ENCODE results near the gene TTC21A. TPM values are rescaled to one million over a fixed set of nuclear protein-coding genes. Genes with fewer than 3 reads are reported as not detected.

TTC21A gene
- total and polyA plus RNA-seq, 2 experiments from 2014 or later, result 1.8 to 2.0 TPM

DNA sequence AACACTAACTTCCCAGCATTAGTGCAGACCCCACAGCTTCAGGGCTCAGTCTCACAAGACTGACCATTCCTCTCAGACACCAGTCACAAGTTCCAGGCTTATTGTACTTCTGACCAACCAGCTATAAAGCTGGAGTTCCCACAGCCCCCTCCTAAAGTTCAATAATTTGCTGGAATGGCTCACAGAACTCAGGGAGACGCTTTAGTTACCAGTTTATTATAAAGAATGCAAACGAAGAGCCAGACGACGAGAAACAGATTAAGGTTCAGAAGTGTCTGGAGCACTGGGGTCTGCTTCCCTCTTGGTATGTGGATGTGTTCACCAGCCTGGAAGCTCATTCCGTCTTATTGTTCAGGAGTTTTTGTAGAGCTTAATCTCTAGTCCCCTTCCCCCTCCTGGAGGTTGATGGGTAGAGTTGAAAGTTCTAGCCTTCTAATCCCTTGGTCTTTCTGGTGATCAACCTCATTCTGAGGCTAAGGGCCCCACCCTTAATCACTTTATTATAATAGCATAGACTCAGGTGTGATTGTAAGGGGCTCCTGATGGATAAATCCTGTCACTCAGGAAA is 50.8 kb downstream of the TTC21A start:
- H3K27ac Mint-ChIP-seq, result no peak overlapping the region
- Histone ChIP-seq H3K79me2 (replicated peaks; ENCODE audit: insufficient read depth) (no peaks in the 10 kb centered on the region), H2AFZ (0 out of 2 replicates have a peak overlapping the region, but pooled peaks have one; percentile 29), H3K27ac (ENCODE audit: low read depth) (no peak overlapping the region), H3K36me3 (ENCODE audit: insufficient read depth) (no peaks in the 10 kb centered on the region), H3K4me2 (no peak overlapping the region), H3K27me3 (ENCODE audit: insufficient read depth) (no peaks in the 10 kb centered on the region), H3K9me2 (ENCODE audit: insufficient read depth) (no peaks in the 10 kb centered on the region), H4K20me1 (replicated peaks; ENCODE audit: insufficient read depth) (no peaks in the 10 kb centered on the region), H3F3A (replicated peaks; ENCODE audit: low read depth) (no peaks in the 10 kb centered on the region; the same call in 1 of the 2 replicates), H3K4me1 (ENCODE audit: insufficient read depth) (peaks cover 21% of the 10 kb centered on the region), H3K4me3 (no peak overlapping the region)
- H3K9me3 Mint-ChIP-seq, result no peaks in the 10 kb centered on the region; the same call in 1 of the 3 replicates
- H3K4me1 Mint-ChIP-seq, result peaks cover 34% of the 10 kb centered on the region
- DNase-seq (ENCODE audit: low spot score) (no peak), ATAC-seq (no peak)
- TF ChIP-seq, protein P1, sequence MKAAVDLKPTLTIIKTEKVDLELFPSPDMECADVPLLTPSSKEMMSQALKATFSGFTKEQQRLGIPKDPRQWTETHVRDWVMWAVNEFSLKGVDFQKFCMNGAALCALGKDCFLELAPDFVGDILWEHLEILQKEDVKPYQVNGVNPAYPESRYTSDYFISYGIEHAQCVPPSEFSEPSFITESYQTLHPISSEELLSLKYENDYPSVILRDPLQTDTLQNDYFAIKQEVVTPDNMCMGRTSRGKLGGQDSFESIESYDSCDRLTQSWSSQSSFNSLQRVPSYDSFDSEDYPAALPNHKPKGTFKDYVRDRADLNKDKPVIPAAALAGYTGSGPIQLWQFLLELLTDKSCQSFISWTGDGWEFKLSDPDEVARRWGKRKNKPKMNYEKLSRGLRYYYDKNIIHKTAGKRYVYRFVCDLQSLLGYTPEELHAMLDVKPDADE (IDR thresholded peaks at IDR 0.05), result no peak
- TF ChIP-seq EZH2 (IDR thresholded peaks at IDR 0.05; ENCODE audit: low read depth, unreplicated experiment), result no peak
- no peak for TF ChIP-seq EZH2phosphoT487 (IDR thresholded peaks at IDR 0.05; ENCODE audit: unreplicated experiment)
- TF ChIP-seq CREB1 (CRISPR knock-in tag; IDR thresholded peaks at IDR 0.05; ENCODE audit: low read depth), result no peak
- no peak for TF ChIP-seq JUNB (IDR thresholded peaks at IDR 0.05; ENCODE audit: unreplicated experiment)
- no peak for TF ChIP-seq POLR2AphosphoS5 (IDR thresholded peaks at IDR 0.05; ENCODE audit: low read depth)
- no peak for TF ChIP-seq ZNF114 (CRISPR knock-in tag; IDR thresholded peaks at IDR 0.05)
- TF ChIP-seq, protein P2, sequence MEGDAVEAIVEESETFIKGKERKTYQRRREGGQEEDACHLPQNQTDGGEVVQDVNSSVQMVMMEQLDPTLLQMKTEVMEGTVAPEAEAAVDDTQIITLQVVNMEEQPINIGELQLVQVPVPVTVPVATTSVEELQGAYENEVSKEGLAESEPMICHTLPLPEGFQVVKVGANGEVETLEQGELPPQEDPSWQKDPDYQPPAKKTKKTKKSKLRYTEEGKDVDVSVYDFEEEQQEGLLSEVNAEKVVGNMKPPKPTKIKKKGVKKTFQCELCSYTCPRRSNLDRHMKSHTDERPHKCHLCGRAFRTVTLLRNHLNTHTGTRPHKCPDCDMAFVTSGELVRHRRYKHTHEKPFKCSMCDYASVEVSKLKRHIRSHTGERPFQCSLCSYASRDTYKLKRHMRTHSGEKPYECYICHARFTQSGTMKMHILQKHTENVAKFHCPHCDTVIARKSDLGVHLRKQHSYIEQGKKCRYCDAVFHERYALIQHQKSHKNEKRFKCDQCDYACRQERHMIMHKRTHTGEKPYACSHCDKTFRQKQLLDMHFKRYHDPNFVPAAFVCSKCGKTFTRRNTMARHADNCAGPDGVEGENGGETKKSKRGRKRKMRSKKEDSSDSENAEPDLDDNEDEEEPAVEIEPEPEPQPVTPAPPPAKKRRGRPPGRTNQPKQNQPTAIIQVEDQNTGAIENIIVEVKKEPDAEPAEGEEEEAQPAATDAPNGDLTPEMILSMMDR (conservative IDR thresholded peaks at IDR 0.05; ENCODE audit: low read depth in 2 of 2), result no peak
- TF ChIP-seq ZNF331 (CRISPR knock-in tag; IDR thresholded peaks at IDR 0.05; ENCODE audit: low read depth), result no peak
- TF ChIP-seq, protein P3, sequence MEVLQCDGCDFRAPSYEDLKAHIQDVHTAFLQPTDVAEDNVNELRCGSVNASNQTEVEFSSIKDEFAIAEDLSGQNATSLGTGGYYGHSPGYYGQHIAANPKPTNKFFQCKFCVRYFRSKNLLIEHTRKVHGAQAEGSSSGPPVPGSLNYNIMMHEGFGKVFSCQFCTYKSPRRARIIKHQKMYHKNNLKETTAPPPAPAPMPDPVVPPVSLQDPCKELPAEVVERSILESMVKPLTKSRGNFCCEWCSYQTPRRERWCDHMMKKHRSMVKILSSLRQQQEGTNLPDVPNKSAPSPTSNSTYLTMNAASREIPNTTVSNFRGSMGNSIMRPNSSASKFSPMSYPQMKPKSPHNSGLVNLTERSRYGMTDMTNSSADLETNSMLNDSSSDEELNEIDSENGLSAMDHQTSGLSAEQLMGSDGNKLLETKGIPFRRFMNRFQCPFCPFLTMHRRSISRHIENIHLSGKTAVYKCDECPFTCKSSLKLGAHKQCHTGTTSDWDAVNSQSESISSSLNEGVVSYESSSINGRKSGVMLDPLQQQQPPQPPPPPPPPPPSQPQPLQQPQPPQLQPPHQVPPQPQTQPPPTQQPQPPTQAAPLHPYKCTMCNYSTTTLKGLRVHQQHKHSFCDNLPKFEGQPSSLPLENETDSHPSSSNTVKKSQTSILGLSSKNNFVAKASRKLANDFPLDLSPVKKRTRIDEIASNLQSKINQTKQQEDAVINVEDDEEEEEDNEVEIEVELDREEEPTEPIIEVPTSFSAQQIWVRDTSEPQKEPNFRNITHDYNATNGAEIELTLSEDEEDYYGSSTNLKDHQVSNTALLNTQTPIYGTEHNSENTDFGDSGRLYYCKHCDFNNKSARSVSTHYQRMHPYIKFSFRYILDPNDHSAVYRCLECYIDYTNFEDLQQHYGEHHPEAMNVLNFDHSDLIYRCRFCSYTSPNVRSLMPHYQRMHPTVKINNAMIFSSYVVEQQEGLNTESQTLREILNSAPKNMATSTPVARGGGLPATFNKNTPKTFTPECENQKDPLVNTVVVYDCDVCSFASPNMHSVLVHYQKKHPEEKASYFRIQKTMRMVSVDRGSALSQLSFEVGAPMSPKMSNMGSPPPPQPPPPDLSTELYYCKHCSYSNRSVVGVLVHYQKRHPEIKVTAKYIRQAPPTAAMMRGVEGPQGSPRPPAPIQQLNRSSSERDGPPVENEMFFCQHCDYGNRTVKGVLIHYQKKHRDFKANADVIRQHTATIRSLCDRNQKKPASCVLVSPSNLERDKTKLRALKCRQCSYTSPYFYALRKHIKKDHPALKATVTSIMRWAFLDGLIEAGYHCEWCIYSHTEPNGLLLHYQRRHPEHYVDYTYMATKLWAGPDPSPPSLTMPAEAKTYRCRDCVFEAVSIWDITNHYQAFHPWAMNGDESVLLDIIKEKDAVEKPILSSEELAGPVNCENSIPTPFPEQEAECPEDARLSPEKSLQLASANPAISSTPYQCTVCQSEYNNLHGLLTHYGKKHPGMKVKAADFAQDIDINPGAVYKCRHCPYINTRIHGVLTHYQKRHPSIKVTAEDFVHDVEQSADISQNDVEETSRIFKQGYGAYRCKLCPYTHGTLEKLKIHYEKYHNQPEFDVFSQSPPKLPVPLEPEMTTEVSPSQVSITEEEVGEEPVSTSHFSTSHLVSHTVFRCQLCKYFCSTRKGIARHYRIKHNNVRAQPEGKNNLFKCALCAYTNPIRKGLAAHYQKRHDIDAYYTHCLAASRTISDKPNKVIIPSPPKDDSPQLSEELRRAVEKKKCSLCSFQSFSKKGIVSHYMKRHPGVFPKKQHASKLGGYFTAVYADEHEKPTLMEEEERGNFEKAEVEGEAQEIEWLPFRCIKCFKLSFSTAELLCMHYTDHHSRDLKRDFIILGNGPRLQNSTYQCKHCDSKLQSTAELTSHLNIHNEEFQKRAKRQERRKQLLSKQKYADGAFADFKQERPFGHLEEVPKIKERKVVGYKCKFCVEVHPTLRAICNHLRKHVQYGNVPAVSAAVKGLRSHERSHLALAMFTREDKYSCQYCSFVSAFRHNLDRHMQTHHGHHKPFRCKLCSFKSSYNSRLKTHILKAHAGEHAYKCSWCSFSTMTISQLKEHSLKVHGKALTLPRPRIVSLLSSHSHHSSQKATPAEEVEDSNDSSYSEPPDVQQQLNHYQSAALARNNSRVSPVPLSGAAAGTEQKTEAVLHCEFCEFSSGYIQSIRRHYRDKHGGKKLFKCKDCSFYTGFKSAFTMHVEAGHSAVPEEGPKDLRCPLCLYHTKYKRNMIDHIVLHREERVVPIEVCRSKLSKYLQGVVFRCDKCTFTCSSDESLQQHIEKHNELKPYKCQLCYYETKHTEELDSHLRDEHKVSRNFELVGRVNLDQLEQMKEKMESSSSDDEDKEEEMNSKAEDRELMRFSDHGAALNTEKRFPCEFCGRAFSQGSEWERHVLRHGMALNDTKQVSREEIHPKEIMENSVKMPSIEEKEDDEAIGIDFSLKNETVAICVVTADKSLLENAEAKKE (CRISPR knock-in tag; IDR thresholded peaks at IDR 0.05), result no peak
- TF ChIP-seq, protein P4, sequence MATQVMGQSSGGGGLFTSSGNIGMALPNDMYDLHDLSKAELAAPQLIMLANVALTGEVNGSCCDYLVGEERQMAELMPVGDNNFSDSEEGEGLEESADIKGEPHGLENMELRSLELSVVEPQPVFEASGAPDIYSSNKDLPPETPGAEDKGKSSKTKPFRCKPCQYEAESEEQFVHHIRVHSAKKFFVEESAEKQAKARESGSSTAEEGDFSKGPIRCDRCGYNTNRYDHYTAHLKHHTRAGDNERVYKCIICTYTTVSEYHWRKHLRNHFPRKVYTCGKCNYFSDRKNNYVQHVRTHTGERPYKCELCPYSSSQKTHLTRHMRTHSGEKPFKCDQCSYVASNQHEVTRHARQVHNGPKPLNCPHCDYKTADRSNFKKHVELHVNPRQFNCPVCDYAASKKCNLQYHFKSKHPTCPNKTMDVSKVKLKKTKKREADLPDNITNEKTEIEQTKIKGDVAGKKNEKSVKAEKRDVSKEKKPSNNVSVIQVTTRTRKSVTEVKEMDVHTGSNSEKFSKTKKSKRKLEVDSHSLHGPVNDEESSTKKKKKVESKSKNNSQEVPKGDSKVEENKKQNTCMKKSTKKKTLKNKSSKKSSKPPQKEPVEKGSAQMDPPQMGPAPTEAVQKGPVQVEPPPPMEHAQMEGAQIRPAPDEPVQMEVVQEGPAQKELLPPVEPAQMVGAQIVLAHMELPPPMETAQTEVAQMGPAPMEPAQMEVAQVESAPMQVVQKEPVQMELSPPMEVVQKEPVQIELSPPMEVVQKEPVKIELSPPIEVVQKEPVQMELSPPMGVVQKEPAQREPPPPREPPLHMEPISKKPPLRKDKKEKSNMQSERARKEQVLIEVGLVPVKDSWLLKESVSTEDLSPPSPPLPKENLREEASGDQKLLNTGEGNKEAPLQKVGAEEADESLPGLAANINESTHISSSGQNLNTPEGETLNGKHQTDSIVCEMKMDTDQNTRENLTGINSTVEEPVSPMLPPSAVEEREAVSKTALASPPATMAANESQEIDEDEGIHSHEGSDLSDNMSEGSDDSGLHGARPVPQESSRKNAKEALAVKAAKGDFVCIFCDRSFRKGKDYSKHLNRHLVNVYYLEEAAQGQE (IDR thresholded peaks at IDR 0.05; ENCODE audit: unreplicated experiment), result no peak
- TF ChIP-seq STAT1 (IDR thresholded peaks at IDR 0.05; ENCODE audit: unreplicated experiment), result no peak
- TF ChIP-seq NANOG (IDR thresholded peaks at IDR 0.05; ENCODE audit: borderline replicate concordance), result no peak
- H3K27me3 Mint-ChIP-seq (ENCODE audit: insufficient read depth, low read depth, poor library complexity), result peaks cover 12% of the 10 kb centered on the region
- no peak overlapping the region for H3K4me3 Mint-ChIP-seq
- H3K36me3 Mint-ChIP-seq (ENCODE audit: low read depth), result no peaks in the 10 kb centered on the region; the same call in 2 of the 3 replicates

Data from GM23338 (cell line).